AG04449 (cell line): ENCODE measurements around the gene RANGRF.
A peak's percentile ranks its signal among the peaks of the same experiment; 100 is the strongest.

Source experiments
- CTCF ChIA-PET: fragments of 350-600 bp; formaldehyde crosslinking; extraction: SDS; loops from one replicate; lab custom pipeline; 2021; ENCODE audit warnings: antibody characterized with exemption; lab: Yijun Ruan, JAX
- POLR2A ChIA-PET: fragments of 400-600, 350-600 bp; formaldehyde crosslinking; extraction: SDS; loops from one replicate; lab custom pipeline; 2020; ENCODE audit warnings: antibody characterized with exemption, inconsistent platforms; lab: Yijun Ruan, JAX
- DNase-seq: peaks from one replicate; pipeline ENCODE4 v3.0.0-alpha.2; 2010; ENCODE audit warnings: low read depth, low spot score
- H3K4me3 ChIP-seq: 2 replicates; pipeline ENCODE4 v1.5.1; 2011; ENCODE audit warnings: low read depth, mild to moderate bottlenecking, control low read depth, low read length
- CTCF ChIP-seq: IDR thresholded peaks from one replicate; pipeline ENCODE4 v1.5.1; 2011; ENCODE audit warnings: mild to moderate bottlenecking, moderate library complexity, low read length, control low read depth, inconsistent platforms; ENCODE audit not compliant: insufficient read depth; ENCODE audit errors: missing control alignments

The RANGRF gene

GRCh38 chr17:8284126-8284525, 4.3 kb upstream of the RANGRF start:
- H3K4me3 ChIP-seq, result no peak overlapping the region
- no peak for TF ChIP-seq CTCF
- ChIA-PET CTCF (interaction anchor here (2.2 kb wide), 1 partner anchor 16 kb away, joined by 7 read pairs; no protein-coding TSS in a partner anchor), POLR2A (interaction anchor here (0.6 kb wide), 1 partner anchor 9 kb away, joined by 4 read pairs; no protein-coding TSS in a partner anchor)
- no peak for DNase-seq

GRCh38 chr17:8285270-8286181, 2.9 kb upstream of the RANGRF start:
- DNase-seq, result no peak
- no peak overlapping the region for H3K4me3 ChIP-seq
- POLR2A ChIA-PET, result no interaction called here
- CTCF ChIA-PET, result no interaction called here
- TF ChIP-seq CTCF, result no peak

GRCh38 chr17:8287651-8288335, 677 bp upstream of the RANGRF start:
- no peak for TF ChIP-seq CTCF
- H3K4me3 ChIP-seq, result peak overlapping the region; percentile 95
- DNase-seq, result no peak
- ChIA-PET POLR2A (interaction anchor here (0.6 to 1.0 kb wide), 2 partner anchors 18 to 77 kb away, joined by 3 to 5 read pairs; partner anchors contain the start of gene AURKB), CTCF (interaction anchor here (1.2 kb wide), 1 partner anchor 13 kb away, joined by 3 read pairs; no protein-coding TSS in a partner anchor)

GRCh38 chr17:8289103-8289397, 580 bp downstream of the RANGRF start:
- DNase-seq, result no peak
- POLR2A ChIA-PET, result interaction anchor here (0.6 to 1.0 kb wide), 3 partner anchors 19 to 87 kb away, joined by 3 to 5 read pairs (median 3); partner anchors contain the start of gene KRABD2
- peak overlapping the region; percentile 95 for H3K4me3 ChIP-seq
- CTCF ChIA-PET, result no interaction called here
- TF ChIP-seq CTCF, result no peak

GRCh38 chr17:8290043-8290442, 1.6 kb downstream of the RANGRF start:
- CTCF ChIA-PET, result interaction anchor here (0.6 to 1.1 kb wide), 2 partner anchors 10 to 11 kb away, joined by 3 to 4 read pairs; no protein-coding TSS in a partner anchor
- DNase-seq, result no peak
- TF ChIP-seq CTCF, result no peak
- POLR2A ChIA-PET, result no interaction called here
- no peak overlapping the region for H3K4me3 ChIP-seq
